GM23338 (cell line): Measurements from ENCODE around the gene ADI1. TPM values are rescaled to one million over a fixed set of nuclear protein-coding genes. Genes with fewer than 3 reads are reported as not detected.

Source experiments
- ATAC-seq: fragments of 200-7000 bp; cut with Tn5 transposase; 3 replicates; pipeline ENCODE4 v1.9.1; 2020
- DNase-seq: peaks from one replicate; pipeline ENCODE4 v3.0.0-alpha.2; 2015; ENCODE audit warnings: low spot score
- H2AFZ ChIP-seq: fragments of 200-600 bp; sonication (generic); 2 replicates; pipeline ENCODE4 v1.8.0; 2016; ENCODE audit warnings: antibody characterized with exemption, mild to moderate bottlenecking, moderate library complexity
- H3F3A ChIP-seq: fragments of 200-600 bp; sonication (generic); replicated peaks from 2 replicates; pipeline ENCODE4 v1.8.0; 2017; ENCODE audit warnings: antibody characterized with exemption, mixed run types, low read depth
- H3K27ac ChIP-seq: fragments of 200-600 bp; sonication (generic); 2 replicates; pipeline ENCODE4 v1.6.1; 2016; ENCODE audit warnings: low read depth
- H3K27me3 ChIP-seq: fragments of 200-600 bp; sonication (generic); 2 replicates; pipeline ENCODE4 v1.8.0; 2016; ENCODE audit warnings: mild to moderate bottlenecking, mixed run types, moderate library complexity; ENCODE audit not compliant: insufficient read depth
- H3K36me3 ChIP-seq: fragments of 200-600 bp; sonication (generic); 2 replicates; pipeline ENCODE4 v1.8.0; 2016; ENCODE audit warnings: mild to moderate bottlenecking; ENCODE audit not compliant: insufficient read depth
- H3K4me1 ChIP-seq: fragments of 200-600 bp; sonication (generic); 2 replicates; pipeline ENCODE4 v1.8.0; 2016; ENCODE audit warnings: mild to moderate bottlenecking, moderate library complexity; ENCODE audit not compliant: insufficient read depth
- H3K4me2 ChIP-seq: fragments of 200-600 bp; sonication (generic); 2 replicates; pipeline ENCODE4 v1.7.1; 2017; ENCODE audit warnings: mixed run types
- H3K4me3 ChIP-seq: fragments of 200-600 bp; sonication (generic); 2 replicates; pipeline ENCODE4 v1.6.1; 2016; ENCODE audit warnings: mixed run types
- H3K79me2 ChIP-seq: fragments of 200-600 bp; sonication (generic); replicated peaks from 2 replicates; pipeline ENCODE4 v1.8.0; 2017; ENCODE audit warnings: mild to moderate bottlenecking; ENCODE audit not compliant: insufficient read depth
- H3K9me2 ChIP-seq: fragments of 200-600 bp; sonication (generic); 2 replicates; pipeline ENCODE4 v1.8.0; 2017; ENCODE audit not compliant: insufficient read depth
- H4K20me1 ChIP-seq: fragments of 200-600 bp; sonication (generic); replicated peaks from 2 replicates; pipeline ENCODE4 v1.8.0; 2017; ENCODE audit warnings: mild to moderate bottlenecking; ENCODE audit not compliant: insufficient read depth
- H3K27ac Mint-ChIP-seq: 2 replicates; pipeline ENCODE4 v1.8.0; 2020; ENCODE audit warnings: inconsistent platforms, mild to moderate bottlenecking, moderate library complexity, mixed read lengths
- H3K27me3 Mint-ChIP-seq: 3 replicates; pipeline ENCODE4 v1.8.0; 2022; ENCODE audit warnings: low read depth, mild to moderate bottlenecking, moderate library complexity, mixed read lengths, inconsistent platforms; ENCODE audit not compliant: insufficient read depth, poor library complexity
- H3K36me3 Mint-ChIP-seq: 3 replicates; pipeline ENCODE4 v1.8.0; 2021; ENCODE audit warnings: low read depth, mild to moderate bottlenecking, inconsistent platforms, moderate library complexity, mixed read lengths
- H3K4me1 Mint-ChIP-seq: 3 replicates; pipeline ENCODE4 v1.8.0; 2020; ENCODE audit warnings: mild to moderate bottlenecking, inconsistent platforms, mixed read lengths
- H3K4me3 Mint-ChIP-seq: 3 replicates; pipeline ENCODE4 v1.8.0; 2021; ENCODE audit warnings: moderate library complexity, mild to moderate bottlenecking, inconsistent platforms, mixed read lengths
- H3K9me3 Mint-ChIP-seq: 3 replicates; pipeline ENCODE4 v1.8.0; 2020; ENCODE audit warnings: moderate library complexity, mild to moderate bottlenecking, inconsistent platforms, mixed read lengths
- CTCF ChIP-seq, 2 experiments: fragments of 200-600 bp in 1 of 2; sonication (generic) in 1 of 2; conservative IDR thresholded peaks; 2 replicates each; pipeline versions ENCODE4 v1.5.1 to v1.6.1; 2016 to 2017; ENCODE audit warnings: antibody characterized with exemption in 2 of 2, low read depth in 2 of 2, mild to moderate bottlenecking in 2 of 2, moderate library complexity in 1 of 2
- ETS1 ChIP-seq: IDR thresholded peaks from 2 replicates; pipeline ENCODE4 v1.6.1; 2016; ENCODE audit warnings: antibody characterized with exemption
- JUNB ChIP-seq: IDR thresholded peaks from one replicate; pipeline ENCODE4 v1.6.1; 2016; ENCODE audit warnings: antibody characterized with exemption; ENCODE audit not compliant: unreplicated experiment
- NANOG ChIP-seq: IDR thresholded peaks from 2 replicates; pipeline ENCODE4 v1.6.1; 2016; ENCODE audit warnings: antibody characterized with exemption, borderline replicate concordance
- REST ChIP-seq: IDR thresholded peaks from one replicate; pipeline ENCODE4 v1.6.1; 2018; ENCODE audit warnings: antibody characterized with exemption; ENCODE audit not compliant: unreplicated experiment
- STAT1 ChIP-seq: IDR thresholded peaks from one replicate; pipeline ENCODE4 v1.6.1; 2016; ENCODE audit warnings: antibody characterized with exemption; ENCODE audit not compliant: unreplicated experiment
- ZNF331 ChIP-seq: fragments of 250-450 bp; sonication (Bioruptor Pico); IDR thresholded peaks from 2 replicates; pipeline ENCODE4 v1.5.0; 2020; ENCODE audit warnings: low read depth, mild to moderate bottlenecking, moderate library complexity
- polyA plus RNA-seq: library from polyadenylated mRNA; unstranded; fragments of >200 nt; fragmentation: Nextera tagmentation; extraction: Ambion mirVana; gene quantifications from 2 replicates; pipeline ENCODE4 v1.2.1, GENCODE V29; 2016
- total RNA-seq: library from RNA; depleted of rRNA; stranded (reverse); fragments of >200 nt; shearing (Covaris generic); gene quantifications from 2 replicates; pipeline ENCODE4 v1.2.3, GENCODE V29; 2014

The ADI1 gene
- total and polyA plus RNA-seq, 2 experiments from 2014 or later = 16.3 to 31.9 TPM

- no peaks in the 10 kb centered on the region for H3F3A ChIP-seq
- H3K9me2 ChIP-seq = no peaks in the 10 kb centered on the region
- Mint-ChIP-seq H3K27ac (no peak overlapping the region), H3K36me3 (peaks cover 38% of the 10 kb centered on the region), H3K4me1 (peaks cover 10% of the 10 kb centered on the region), H3K27me3 (peaks cover 11% of the 10 kb centered on the region), H3K4me3 (no peak overlapping the region; the same call in 2 of the 3 replicates), H3K9me3 (peaks cover 16% of the 10 kb centered on the region)
- H3K4me3 ChIP-seq = no peak overlapping the region
- H3K36me3 ChIP-seq = no peaks in the 10 kb centered on the region
- ATAC-seq (no peak), DNase-seq (no peak)
- H3K4me1 ChIP-seq = no peaks in the 10 kb centered on the region; the same call in 1 of the 2 replicates
- no peaks in the 10 kb centered on the region for H4K20me1 ChIP-seq
- H2AFZ ChIP-seq = no peak overlapping the region; the same call in 1 of the 2 replicates
- no peak overlapping the region for H3K27ac ChIP-seq
- no peaks in the 10 kb centered on the region for H3K27me3 ChIP-seq
- no peaks in the 10 kb centered on the region for H3K79me2 ChIP-seq
- TF ChIP-seq REST (no peak), JUNB (no peak), STAT1 (no peak), NANOG (no peak), ZNF331 (CRISPR knock-in tag) (no peak), CTCF (conservative IDR thresholded peaks at IDR 0.05; ENCODE audit: low read depth in 2 of 2) (no peak), ETS1 (no peak)
- H3K4me2 ChIP-seq = no peak overlapping the region
Observed at GRCh38 chr2:3483986-3484960, 35.1 kb downstream of the ADI1 start.
